Keratinocyte (primary cell): ENCODE data around the gene YEATS4. TPM values are rescaled to one million over a fixed set of nuclear protein-coding genes. Genes with fewer than 3 reads are reported as not detected.

Source experiments
- DNase-seq: peaks from one replicate; pipeline ENCODE4 v3.0.0-alpha.2; 2011; ENCODE audit warnings: low read depth, missing footprints, low spot score
- FAIRE-seq: peaks from 2 replicates; lab custom pipeline; 2011; peaks lifted over from hg19 to GRCh38; lab: Jason Lieb, UNC
- H2AFZ ChIP-seq: 2 replicates; pipeline ENCODE4 v1.6.0; 2012; ENCODE audit warnings: low read length, control low read depth, inconsistent platforms; ENCODE audit not compliant: control insufficient read depth
- H3K27ac ChIP-seq: 2 replicates; pipeline ENCODE4 v1.5.1; 2011; ENCODE audit warnings: low read length; ENCODE audit not compliant: control insufficient read depth, insufficient read depth
- H3K27me3 ChIP-seq: 3 replicates; pipeline ENCODE4 v1.6.0; 2011; ENCODE audit warnings: low read length; ENCODE audit not compliant: control insufficient read depth, insufficient read depth; ENCODE audit errors: extremely low read depth
- H3K36me3 ChIP-seq, 2 experiments: 2 replicates in 1 of 2; 3 replicates in 1 of 2; pipeline ENCODE4 v1.5.1; 2011; ENCODE audit warnings: low read length in 2 of 2, mild to moderate bottlenecking in 1 of 2; ENCODE audit not compliant: control insufficient read depth in 2 of 2, insufficient read depth in 2 of 2; ENCODE audit errors: extremely low read depth in 1 of 2
- H3K4me1 ChIP-seq: 3 replicates; pipeline ENCODE4 v1.5.1; 2011; ENCODE audit warnings: low read length; ENCODE audit not compliant: control insufficient read depth, insufficient read depth; ENCODE audit errors: extremely low read depth
- H3K4me2 ChIP-seq: 3 replicates; pipeline ENCODE4 v1.6.0; 2011; ENCODE audit warnings: low read depth, low read length; ENCODE audit not compliant: control insufficient read depth, insufficient read depth; ENCODE audit errors: extremely low read depth
- H3K4me3 ChIP-seq, 3 experiments: fragments of 200-600 bp in 1 of 3; sonication (generic) in 1 of 3; 2 replicates in 2 of 3; 3 replicates in 1 of 3; pipeline ENCODE4 v1.5.1; 2011 to 2016; ENCODE audit warnings: low read length in 3 of 3, mild to moderate bottlenecking in 3 of 3, control low read depth in 2 of 3, inconsistent platforms in 1 of 3, low read depth in 1 of 3, mixed read lengths in 1 of 3, mixed run types in 1 of 3, moderate library complexity in 1 of 3; ENCODE audit not compliant: control insufficient read depth in 2 of 3, insufficient read depth in 2 of 3; ENCODE audit errors: extremely low read depth in 1 of 3
- H3K79me2 ChIP-seq: 2 replicates; pipeline ENCODE4 v1.6.0; 2012; ENCODE audit warnings: low read length; ENCODE audit not compliant: control insufficient read depth, insufficient read depth
- H3K9ac ChIP-seq: 3 replicates; pipeline ENCODE4 v1.6.0; 2011; ENCODE audit warnings: low read length; ENCODE audit not compliant: control insufficient read depth, insufficient read depth; ENCODE audit errors: extremely low read depth
- H3K9me1 ChIP-seq: 3 replicates; pipeline ENCODE4 v1.6.0; 2011; ENCODE audit warnings: low read length; ENCODE audit not compliant: control insufficient read depth, insufficient read depth; ENCODE audit errors: extremely low read depth
- H3K9me3 ChIP-seq: 2 replicates; pipeline ENCODE4 v1.5.1; 2012; ENCODE audit warnings: low read depth, low read length; ENCODE audit not compliant: control insufficient read depth
- H4K20me1 ChIP-seq: 3 replicates; pipeline ENCODE4 v1.6.0; 2011; ENCODE audit warnings: low read length; ENCODE audit not compliant: control insufficient read depth, insufficient read depth; ENCODE audit errors: extremely low read depth
- EZH2 ChIP-seq: IDR thresholded peaks from one replicate; pipeline ENCODE4 v1.6.1; 2012; ENCODE audit warnings: inconsistent platforms, mild to moderate bottlenecking, low read length, moderate library complexity
- dilution Hi-C: fragments of 300-500 bp; cut with MboI; formaldehyde crosslinking; loops from one replicate; pipeline ENCODE4 v1.7.0; 2020; ENCODE audit warnings: low sequenced_read_pairs; ENCODE audit not compliant: extremely low pct_ligation_motif_present
- polyA plus RNA-seq, 5 experiments: library from polyadenylated mRNA; depleted of rRNA in 3 of 5; stranded (reverse) in 3 of 5; stranded (forward) in 1 of 5; unstranded in 1 of 5; fragments of >200 nt; gene quantifications; 1 replicate in 1 of 5; 2 replicates in 3 of 5; 3 replicates in 1 of 5; pipeline versions ENCODE4 v1.2.1 to v1.2.3, GENCODE V29; 2011 to 2012; ENCODE audit warnings: missing spikeins in 2 of 5, low read depth in 1 of 5, low replicate concordance in 1 of 5
- TF ChIP-seq, protein P1 (sequence below), 3 experiments: IDR thresholded peaks in 1 of 3; conservative IDR thresholded peaks in 1 of 3; optimal IDR thresholded peaks in 1 of 3; 2 replicates in 2 of 3; 3 replicates in 1 of 3; pipeline versions ENCODE3 to v1.5.1; 2011; ENCODE audit warnings: low read length in 3 of 3, mild to moderate bottlenecking in 3 of 3, moderate library complexity in 2 of 3, control low read depth in 1 of 3, inconsistent platforms in 1 of 3; ENCODE audit not compliant: insufficient read depth in 2 of 3; ENCODE audit errors: extremely low read depth in 1 of 3

Gene YEATS4
- polyA plus RNA-seq, 1 donor (not counting 4 experiments of a cell fraction or from before 2014, with no cell fraction given) = 21.0 TPM

DNA sequence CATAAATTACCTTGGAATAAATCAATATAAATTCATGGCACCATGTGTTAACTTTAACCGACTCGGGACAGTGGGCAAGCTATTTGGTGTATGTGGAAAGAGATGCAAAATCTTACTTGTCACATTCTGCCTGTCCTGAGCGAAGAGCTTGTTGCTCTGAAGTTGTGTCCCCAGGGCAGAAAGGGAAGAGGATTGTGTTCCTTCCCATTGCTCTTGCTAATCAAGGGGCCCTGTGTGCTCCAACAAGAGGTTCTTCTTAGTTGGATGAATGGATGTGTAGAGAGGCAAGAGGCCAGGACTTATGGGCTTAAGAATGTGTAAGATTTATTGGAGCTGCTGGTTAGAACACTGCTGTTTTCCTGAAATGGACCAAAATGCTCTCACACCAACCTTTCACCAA lies 74.1 kb downstream of the YEATS4 start:
- no peaks in the 10 kb centered on the region for H3K27me3 ChIP-seq
- no peak for FAIRE-seq
- DNase-seq = no peak
- dilution Hi-C loops = no loop called here
- no peaks in the 10 kb centered on the region for H3K79me2 ChIP-seq
- H3K27ac ChIP-seq = no peak overlapping the region
- H3K36me3 ChIP-seq = no peaks in the 10 kb centered on the region
- H3K4me2 ChIP-seq = no peak overlapping the region
- H3K9me1 ChIP-seq = no peaks in the 10 kb centered on the region
- no peak for TF ChIP-seq EZH2
- TF ChIP-seq, protein P1, sequence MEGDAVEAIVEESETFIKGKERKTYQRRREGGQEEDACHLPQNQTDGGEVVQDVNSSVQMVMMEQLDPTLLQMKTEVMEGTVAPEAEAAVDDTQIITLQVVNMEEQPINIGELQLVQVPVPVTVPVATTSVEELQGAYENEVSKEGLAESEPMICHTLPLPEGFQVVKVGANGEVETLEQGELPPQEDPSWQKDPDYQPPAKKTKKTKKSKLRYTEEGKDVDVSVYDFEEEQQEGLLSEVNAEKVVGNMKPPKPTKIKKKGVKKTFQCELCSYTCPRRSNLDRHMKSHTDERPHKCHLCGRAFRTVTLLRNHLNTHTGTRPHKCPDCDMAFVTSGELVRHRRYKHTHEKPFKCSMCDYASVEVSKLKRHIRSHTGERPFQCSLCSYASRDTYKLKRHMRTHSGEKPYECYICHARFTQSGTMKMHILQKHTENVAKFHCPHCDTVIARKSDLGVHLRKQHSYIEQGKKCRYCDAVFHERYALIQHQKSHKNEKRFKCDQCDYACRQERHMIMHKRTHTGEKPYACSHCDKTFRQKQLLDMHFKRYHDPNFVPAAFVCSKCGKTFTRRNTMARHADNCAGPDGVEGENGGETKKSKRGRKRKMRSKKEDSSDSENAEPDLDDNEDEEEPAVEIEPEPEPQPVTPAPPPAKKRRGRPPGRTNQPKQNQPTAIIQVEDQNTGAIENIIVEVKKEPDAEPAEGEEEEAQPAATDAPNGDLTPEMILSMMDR (optimal IDR thresholded peaks at IDR 0.05 in 1 of 3, IDR thresholded peaks at IDR 0.05 in 1 of 3, conservative IDR thresholded peaks at IDR 0.05 in 1 of 3; ENCODE audit: extremely low read depth in 1 of 3, insufficient read depth in 2 of 3, low read length in 3 of 3) = no peak
- no peak overlapping the region for H2AFZ ChIP-seq
- H4K20me1 ChIP-seq = no peaks in the 10 kb centered on the region
- no peaks in the 10 kb centered on the region for H3K4me1 ChIP-seq
- no peak overlapping the region for H3K9ac ChIP-seq
- H3K4me3 ChIP-seq = no peak overlapping the region
- H3K9me3 ChIP-seq = no peaks in the 10 kb centered on the region

DNA sequence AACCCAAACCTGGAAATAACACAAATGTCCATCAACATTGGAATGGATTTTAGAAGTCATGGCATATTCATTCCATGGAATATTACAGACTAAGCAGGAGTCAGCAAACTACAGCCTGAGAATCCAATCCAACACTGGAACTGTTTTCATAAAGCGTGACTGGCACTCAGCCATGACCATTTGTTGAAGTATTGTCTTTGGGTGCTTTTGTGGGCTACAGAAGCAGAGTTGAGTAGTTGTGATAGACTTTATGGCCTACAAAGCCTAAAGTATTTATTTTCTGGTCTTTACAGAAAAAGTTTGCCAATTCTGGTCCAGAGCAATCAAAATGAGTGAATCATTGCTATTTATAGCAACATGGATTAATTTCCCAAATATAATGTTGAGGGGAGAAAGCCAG lies 76.1 kb downstream of the YEATS4 start:
- Histone ChIP-seq H4K20me1 (no peaks in the 10 kb centered on the region), H3K27ac (no peak overlapping the region), H3K4me2 (no peak overlapping the region), H3K4me1 (no peaks in the 10 kb centered on the region), H3K36me3 (no peaks in the 10 kb centered on the region), H3K9ac (no peak overlapping the region), H2AFZ (no peak overlapping the region), H3K9me3 (no peaks in the 10 kb centered on the region), H3K27me3 (no peaks in the 10 kb centered on the region), H3K4me3 (no peak overlapping the region), H3K9me1 (no peaks in the 10 kb centered on the region), H3K79me2 (no peaks in the 10 kb centered on the region)
- TF ChIP-seq, protein P1 (optimal IDR thresholded peaks at IDR 0.05 in 1 of 3, IDR thresholded peaks at IDR 0.05 in 1 of 3, conservative IDR thresholded peaks at IDR 0.05 in 1 of 3; ENCODE audit: extremely low read depth in 1 of 3, insufficient read depth in 2 of 3, low read length in 3 of 3) = no peak
- TF ChIP-seq EZH2 = no peak
- DNase-seq (no peak), FAIRE-seq (no peak)
- dilution Hi-C loops = no loop called here
